ENCODE data around the gene EVA1B.

DNA sequence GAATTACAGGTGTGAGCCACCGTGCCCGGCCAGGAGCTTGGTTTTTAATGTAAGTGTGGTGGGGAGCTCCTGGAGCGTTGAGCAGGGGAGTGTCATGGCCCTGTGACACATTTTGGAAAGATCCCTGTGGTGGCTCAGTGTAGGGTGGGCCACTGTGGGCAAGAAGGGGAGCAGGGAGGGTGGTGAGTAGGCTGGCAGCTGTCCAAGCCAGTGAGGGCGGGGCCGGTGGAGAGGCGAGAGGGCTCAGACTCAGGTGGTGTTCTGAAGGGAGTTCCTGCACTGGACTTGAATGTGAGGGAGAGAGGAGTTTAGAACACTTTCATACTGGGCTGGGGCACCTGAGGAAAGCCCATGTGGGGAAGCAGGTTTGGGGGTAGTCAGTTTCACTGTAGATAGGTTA lies 3.1 kb upstream of the EVA1B start:
- TF ChIP-seq CTCF (IDR thresholded peaks at IDR 0.05) (no peak), POLR2A (IDR thresholded peaks at IDR 0.05) (no peak)
